ENCODE results near the gene SCUBE1. TPM values are rescaled to one million over a fixed set of nuclear protein-coding genes. Genes with fewer than 3 reads are reported as not detected.

The SCUBE1 gene
- total and polyA plus RNA-seq, 2 of the 8 experiments (the other 6 are each of a cell fraction or from before 2014, with no cell fraction given), result 2.3 to 4.9 TPM

GRCh38 chr22:43263645-43264514, 79.3 kb downstream of the SCUBE1 start:
- Histone ChIP-seq H2BK20ac (ENCODE audit: low read length) (no peak overlapping the region), H3K79me2 (ENCODE audit: control insufficient read depth in 1 of 2, insufficient read depth in 2 of 2, low read length in 2 of 2) (no peaks in the 10 kb centered on the region), H3K79me1 (ENCODE audit: low read depth, low read length) (no peaks in the 10 kb centered on the region), H3K9ac (replicated peaks in 1 of 4; ENCODE audit: extremely low read depth in 1 of 4, low read depth in 3 of 4, low read length in 3 of 4) (no peak overlapping the region), H2BK5ac (ENCODE audit: low read depth, low read length) (no peak overlapping the region), H4K20me1 (replicated peaks in 1 of 2; ENCODE audit: control insufficient read depth in 1 of 2, insufficient read depth in 2 of 2, low read length in 2 of 2) (no peaks in the 10 kb centered on the region), H3K9me3 (ENCODE audit: insufficient read depth in 2 of 2, low read depth in 1 of 2, low read length in 1 of 2) (no peaks in the 10 kb centered on the region), H3K23ac (ENCODE audit: insufficient read length) (no peak overlapping the region), H2AK5ac (ENCODE audit: low read depth, low read length) (no peak overlapping the region), H3K14ac (ENCODE audit: insufficient read length) (no peak overlapping the region), H3K18ac (ENCODE audit: extremely low read depth, low read length) (no peak overlapping the region), H3K27ac (ENCODE audit: low read depth, low read length) (no peak overlapping the region), H4K8ac (ENCODE audit: extremely low read depth, insufficient read depth, low read length) (peak overlapping the region; percentile 78; the same call in 1 of the 2 replicates), H3K4ac (replicated peaks; ENCODE audit: insufficient read length, low read depth, low read length) (no peak overlapping the region), H2BK15ac (ENCODE audit: low read length) (no peak overlapping the region), H4K91ac (replicated peaks; ENCODE audit: insufficient read length, low read length) (no peak overlapping the region), H3K4me1 (replicated peaks in 1 of 4; ENCODE audit: control insufficient read depth in 3 of 4, insufficient read depth in 4 of 4, low read length in 3 of 4) (peaks cover 0 to 2% (median under 1%) of the 10 kb centered on the region in 4 experiments; a peak in 2 of 7 replicates), H3K56ac (replicated peaks; ENCODE audit: insufficient read length, low read depth, low read length) (no peak overlapping the region), H3K23me2 (ENCODE audit: low read depth, low read length) (no peaks in the 10 kb centered on the region), H2BK12ac (ENCODE audit: low read depth, low read length) (0 out of 2 replicates have a peak overlapping the region, but pooled peaks have one; percentile 17), H3K27me3 (replicated peaks in 1 of 4; ENCODE audit: control insufficient read depth in 3 of 4, extremely low read depth in 1 of 4, insufficient read depth in 3 of 4, low read length in 3 of 4) (no peaks in the 10 kb centered on the region), H4K5ac (ENCODE audit: insufficient read length, low read depth, low read length) (no peak overlapping the region), H2BK120ac (replicated peaks; ENCODE audit: low read depth, low read length) (no peak overlapping the region), H2AFZ (ENCODE audit: low read length) (no peak overlapping the region), H3K4me2 (ENCODE audit: insufficient read depth in 1 of 2, low read depth in 2 of 2, low read length in 2 of 2) (no peak overlapping the region), H3K36me3 (ENCODE audit: control insufficient read depth in 2 of 4, insufficient read depth in 4 of 4, low read length in 3 of 4) (no peaks in the 10 kb centered on the region), H3K4me3 (ENCODE audit: extremely low read depth in 1 of 4, insufficient read depth in 2 of 4, low read depth in 3 of 4, low read length in 4 of 4) (no peak overlapping the region)
- CTCF ChIA-PET (ENCODE audit: partially characterized antibody), result interaction anchor here (0.7 to 18.2 kb wide), 6 partner anchors 7 to 123 kb away, joined by 3 to 388 read pairs (median 10); no protein-coding TSS in a partner anchor
- POLR2A ChIA-PET (ENCODE audit: partially characterized antibody), result no interaction called here
- no peak for FAIRE-seq
- WGBS, 2 experiments (ENCODE audit: extremely low coverage in 1 of 2, insufficient coverage in 1 of 2, insufficient read length in 1 of 2, insufficient replicate concordance in 2 of 2, low coverage in 1 of 2, low lambda C conversion rate in 2 of 2, missing lambda C conversion rate in 1 of 2), result 87% methylated on average over 27 of the region's 27 CpGs; no CpG with 5 or more reads in 1 of the 2 experiments
- no peak for DNase-seq (ENCODE audit: low read depth in 1 of 2, low spot score in 2 of 2)
- TF ChIP-seq MAX (IDR thresholded peaks at IDR 0.05), result no peak
- no peak for TF ChIP-seq BACH1 (IDR thresholded peaks at IDR 0.05; ENCODE audit: low read length)
- no peak for TF ChIP-seq SAP30 (IDR thresholded peaks at IDR 0.05; ENCODE audit: insufficient read depth, insufficient replicate concordance, low read length)
- TF ChIP-seq KDM5A (IDR thresholded peaks at IDR 0.05; ENCODE audit: low read length), result no peak
- no peak for TF ChIP-seq RBBP5 (IDR thresholded peaks at IDR 0.05; ENCODE audit: borderline replicate concordance, low read depth, low read length)
- TF ChIP-seq TBP (IDR thresholded peaks at IDR 0.05; ENCODE audit: low read depth, low read length), result no peak
- TF ChIP-seq SIN3A (conservative IDR thresholded peaks at IDR 0.05 in 1 of 2, IDR thresholded peaks at IDR 0.05 in 1 of 2; ENCODE audit: low read depth in 1 of 2, low read length in 2 of 2), result no peak
- TF ChIP-seq HDAC2 (IDR thresholded peaks at IDR 0.05; ENCODE audit: borderline replicate concordance in 1 of 2, low read depth in 2 of 2, low read length in 2 of 2), result no peak
- no peak for TF ChIP-seq CEBPB (IDR thresholded peaks at IDR 0.05; ENCODE audit: low read depth, low read length)
- TF ChIP-seq SP4 (IDR thresholded peaks at IDR 0.05; ENCODE audit: low read length), result no peak
- no peak for TF ChIP-seq RXRA (IDR thresholded peaks at IDR 0.05; ENCODE audit: insufficient read depth, low read depth, low read length)
